SKM-1 (cell line): Measurements from ENCODE around the gene ZBTB11.
"Not testable (repeated sequence)": the region's sequence is repeated elsewhere in the genome, so short reads cannot be mapped to it uniquely, and the experiment has no call there.

Experiments
- DNase-seq: peaks from one replicate; lab custom pipeline; 2025; ENCODE audit not compliant: unreplicated experiment; lab: John Stamatoyannopoulos, UW

Gene ZBTB11

DNA sequence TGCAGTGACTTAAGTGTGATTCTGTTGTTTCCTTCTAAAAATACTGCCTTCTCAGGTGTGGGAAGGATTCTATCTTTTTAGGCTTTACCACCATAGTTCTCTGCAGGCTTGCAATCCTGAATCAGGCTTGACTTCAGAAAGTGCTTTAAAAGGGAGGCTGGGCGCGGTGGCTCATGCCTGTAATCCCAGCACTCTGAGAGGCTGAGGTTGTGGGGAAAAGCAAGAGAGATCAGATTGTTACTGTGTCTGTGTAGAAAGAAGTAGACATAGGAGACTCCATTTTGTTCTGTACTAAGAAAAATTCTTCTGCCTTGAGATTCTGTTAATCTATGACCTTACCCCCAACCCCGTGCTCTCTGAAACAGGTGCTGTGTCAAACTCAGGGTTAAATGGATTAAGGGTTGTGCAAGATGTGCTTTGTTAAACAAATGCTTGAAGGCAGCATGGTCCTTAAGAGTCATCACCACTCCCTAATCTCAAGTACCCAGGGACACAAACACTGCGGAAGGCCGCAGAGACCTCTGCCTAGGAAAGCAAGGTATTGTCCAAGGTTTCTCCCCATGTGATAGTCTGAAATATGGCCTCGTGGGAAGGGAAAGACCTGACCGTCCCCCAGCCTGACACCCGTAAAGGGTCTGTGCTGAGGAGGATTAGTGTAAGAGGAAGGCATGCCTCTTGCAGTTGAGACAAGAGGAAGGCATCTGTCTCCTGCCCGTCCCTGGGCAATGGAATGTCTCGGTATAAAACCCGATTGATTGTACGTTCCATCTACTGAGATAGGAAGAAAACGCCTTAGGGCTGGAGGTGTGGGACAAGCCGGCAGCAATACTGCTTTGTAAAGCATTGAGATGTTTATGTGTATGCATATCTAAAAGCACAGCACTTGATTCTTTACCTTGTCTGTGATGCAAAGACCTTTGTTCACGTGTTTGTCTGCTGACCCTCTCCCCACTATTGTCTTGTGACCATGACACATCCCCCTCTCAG lies 15.0 kb upstream of the ZBTB11 start:
- DNase-seq, result not testable (repeated sequence)

DNA sequence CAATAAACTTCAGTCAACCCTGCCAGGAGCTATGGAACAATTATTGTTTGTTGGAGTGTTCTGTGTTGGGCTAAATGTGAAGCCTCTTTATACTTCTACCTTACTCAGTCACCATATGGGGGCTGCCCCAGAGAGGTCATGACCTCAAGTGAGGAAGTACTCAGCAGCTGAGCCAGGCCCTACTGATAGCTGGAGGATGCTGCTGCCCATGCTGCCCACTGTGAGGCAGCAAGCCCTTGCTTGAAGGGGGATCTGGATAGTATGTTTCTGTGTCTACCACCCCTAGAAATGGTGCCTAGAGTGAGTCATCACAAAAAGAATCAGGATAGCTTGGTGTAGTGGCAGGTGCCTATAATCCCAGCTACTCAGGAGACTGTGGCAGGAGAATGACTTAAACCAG lies 14.0 kb upstream of the ZBTB11 start:
- no peak for DNase-seq

DNA sequence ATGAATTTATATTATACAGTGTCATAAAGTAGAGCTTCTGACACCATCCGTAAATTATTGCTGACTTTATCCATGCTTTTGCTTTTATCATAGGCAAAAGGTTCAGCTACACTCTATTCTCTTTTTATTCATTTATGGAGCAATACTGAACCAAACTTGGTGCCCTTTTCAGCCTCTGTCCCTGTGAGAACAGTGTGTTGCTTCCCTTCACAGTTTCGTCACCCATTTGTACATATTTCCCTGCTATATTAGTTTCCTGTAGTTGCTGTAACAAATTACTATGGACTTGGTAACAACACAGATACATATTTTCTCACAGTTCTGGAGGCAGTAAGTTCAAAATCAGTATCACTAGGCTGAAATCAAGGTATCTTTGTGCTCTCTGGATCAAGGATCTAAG lies 12.4 kb upstream of the ZBTB11 start:
- no peak for DNase-seq

DNA sequence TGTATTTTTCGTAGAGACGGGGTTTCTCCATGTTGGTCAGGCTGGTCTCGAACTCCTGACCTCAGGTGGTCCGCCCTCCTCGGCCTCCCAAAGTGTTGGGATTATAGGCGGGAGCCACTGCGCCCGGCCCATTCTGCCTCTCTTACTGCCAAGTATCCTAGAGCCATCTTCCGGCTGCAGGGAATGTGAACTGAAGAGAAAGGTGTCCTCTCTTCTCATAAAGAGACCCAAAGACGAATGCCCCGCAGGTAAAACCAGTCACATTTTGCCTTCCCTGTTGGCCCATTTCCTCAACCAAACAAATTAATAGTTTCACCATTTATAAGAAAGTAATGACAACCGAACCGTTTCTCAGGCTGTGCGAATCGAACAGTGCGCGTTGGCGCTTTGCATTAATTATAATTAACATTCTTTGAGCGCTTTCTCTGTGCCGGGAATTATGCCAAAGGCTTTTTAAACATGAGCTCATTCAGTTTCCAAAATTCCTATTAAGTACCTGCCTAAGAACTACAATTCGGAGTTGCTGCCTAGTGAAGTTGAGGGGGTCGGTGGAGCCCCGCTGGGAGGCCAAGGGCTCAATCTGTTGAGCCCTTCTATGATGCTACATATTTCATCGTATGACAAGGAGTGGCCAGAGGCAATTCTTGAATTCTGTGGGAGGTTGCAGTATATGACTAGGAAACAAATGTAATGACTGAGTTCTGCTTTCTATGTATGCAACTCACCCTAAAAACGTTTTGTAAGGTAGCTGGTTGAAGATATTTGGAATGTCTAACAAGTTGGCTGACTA lies 10.4 kb upstream of the ZBTB11 start:
- DNase-seq, result no peak

DNA sequence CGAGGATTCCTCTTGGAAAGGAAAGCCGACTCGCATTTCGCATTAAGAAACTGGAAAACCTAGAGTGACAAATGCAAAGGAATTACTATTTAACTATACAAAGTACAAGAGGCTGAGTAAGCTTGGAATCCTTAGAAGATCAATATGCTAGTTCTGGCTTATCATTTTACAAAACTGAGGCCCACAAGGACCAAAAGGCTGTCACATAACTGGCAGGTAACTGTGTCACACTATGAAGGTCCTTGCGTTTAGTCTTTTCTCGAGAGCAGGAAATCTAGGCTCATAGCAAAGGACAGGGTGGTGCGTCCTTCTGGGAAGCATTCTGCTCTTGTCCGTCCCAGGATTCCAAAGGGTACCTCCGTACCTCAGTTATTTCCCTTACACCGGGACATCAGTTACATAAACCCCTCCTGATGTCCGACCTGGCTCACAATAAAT lies 9.0 kb upstream of the ZBTB11 start:
- no peak for DNase-seq

DNA sequence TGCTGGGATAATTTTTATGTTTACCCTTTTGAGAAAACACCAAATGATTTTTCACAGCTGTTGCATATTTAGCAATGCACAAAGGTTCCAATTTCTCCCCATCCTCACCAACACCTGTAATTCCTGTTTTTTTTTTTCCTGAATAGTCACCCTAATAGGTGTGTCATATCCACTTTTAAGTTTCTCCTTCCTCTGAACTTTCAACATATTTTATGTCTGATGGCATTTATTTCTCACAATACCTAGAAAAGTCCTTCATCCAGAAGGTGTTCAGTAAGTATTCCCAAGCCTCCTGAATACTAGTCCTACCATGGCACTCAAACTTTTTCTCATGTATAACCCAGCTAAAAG lies 8.1 kb upstream of the ZBTB11 start:
- no peak for DNase-seq

DNA sequence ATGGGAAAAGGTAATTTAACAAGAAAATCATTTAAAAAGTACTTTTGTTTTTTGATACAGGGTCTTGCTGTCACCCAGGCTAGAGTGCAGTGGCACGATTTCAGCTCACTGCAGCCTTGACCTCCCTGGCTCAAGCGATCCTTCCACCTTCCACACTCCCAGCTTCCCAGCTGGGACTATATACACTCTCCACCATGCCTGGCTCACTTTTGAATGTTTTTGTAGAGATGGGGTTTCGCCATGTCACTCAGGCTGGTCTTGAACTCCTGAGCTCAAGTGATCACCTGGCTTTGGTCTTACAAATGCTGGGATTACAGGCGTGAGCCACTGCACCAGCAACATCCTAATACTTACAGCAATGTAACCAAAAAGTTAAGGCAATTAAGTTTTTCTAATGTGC lies 3.5 kb upstream of the ZBTB11 start:
- no peak for DNase-seq

DNA sequence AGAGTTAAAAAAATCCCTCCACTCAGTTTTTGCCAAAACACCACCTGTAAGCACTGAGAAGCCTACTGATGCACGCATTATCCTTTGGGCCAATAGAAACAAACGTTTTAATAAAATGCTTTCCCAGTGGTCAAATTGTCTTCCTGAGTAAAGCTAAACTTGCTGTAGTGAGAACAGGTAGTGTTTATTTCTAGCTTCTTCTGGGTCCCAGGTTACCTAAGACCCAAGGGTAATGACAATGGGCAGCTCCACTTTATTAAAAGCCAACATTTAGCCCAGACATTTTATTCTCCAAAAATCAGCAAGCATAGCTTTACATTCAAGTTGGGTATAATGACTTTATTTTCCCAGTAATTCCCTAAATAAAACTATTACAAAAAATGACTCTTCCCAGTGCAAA lies 1.9 kb upstream of the ZBTB11 start:
- not testable (repeated sequence) for DNase-seq

DNA sequence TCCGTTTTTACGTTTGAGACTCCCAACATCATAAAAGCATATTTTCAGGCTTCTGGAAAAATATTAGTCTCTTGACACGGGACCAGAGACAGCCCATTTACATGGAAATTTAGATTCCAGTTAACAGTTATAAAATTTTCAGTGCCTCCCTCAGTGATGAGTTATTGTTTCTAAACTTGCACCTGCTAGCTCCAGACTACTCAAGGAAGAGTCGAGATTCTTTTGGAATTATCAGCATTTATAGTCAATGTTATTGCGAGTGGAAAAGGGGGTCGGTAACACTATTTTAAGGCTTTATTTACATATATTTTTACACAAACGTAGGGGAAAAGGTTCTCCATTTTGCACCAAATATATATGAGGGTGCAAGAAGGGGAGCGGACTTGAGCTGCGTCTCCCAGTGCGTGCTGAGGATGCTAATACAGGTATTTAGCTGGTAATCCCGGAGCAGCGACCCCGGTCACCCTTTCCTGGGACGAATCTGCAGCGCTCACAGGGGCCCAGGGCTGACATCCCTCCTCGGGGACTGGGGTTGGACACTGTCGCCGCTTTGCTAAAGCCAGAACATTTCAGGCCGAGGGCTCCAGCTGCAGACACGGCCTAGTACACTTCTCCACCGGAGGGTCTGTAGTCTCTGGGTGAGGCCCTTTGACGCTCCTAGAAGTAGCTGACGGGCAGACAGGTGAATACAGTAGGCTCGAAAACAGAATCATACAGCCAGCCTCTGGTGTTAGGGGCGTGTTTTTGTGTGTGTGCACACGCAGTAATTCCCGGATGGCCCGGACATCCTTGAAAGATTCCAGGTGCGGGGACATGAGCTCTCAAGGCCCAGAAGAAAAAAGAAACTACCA lies 729 bp upstream of the ZBTB11 start:
- no peak for DNase-seq

DNA sequence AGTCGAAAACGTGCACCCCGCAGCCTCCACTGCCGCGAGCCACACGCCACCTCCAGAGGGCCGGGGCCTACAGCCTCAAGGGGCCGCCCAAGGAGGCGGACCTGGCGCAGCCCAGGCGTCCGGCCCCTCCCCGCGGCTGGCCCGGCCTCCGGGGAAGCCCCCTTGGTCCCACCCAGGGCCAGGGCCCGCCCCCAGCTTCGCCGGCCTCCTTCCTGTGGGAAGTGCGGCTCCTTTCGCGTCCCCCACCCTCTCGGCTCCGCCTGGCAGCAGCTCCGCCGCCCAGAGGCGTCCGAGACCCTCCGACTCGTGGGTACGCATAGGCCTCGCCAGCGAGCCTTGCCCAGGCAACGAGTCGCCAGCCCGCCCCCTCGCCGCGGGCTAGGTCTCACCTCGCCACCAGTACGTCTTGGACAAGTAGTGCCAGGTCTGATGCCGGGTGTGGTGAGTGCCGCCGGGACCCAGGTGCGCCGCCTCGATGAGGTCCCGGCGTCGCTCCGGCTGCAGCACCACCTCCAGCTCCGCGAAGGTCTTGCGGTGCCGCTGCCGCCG lies 642 bp downstream of the ZBTB11 start:
- no peak for DNase-seq

DNA sequence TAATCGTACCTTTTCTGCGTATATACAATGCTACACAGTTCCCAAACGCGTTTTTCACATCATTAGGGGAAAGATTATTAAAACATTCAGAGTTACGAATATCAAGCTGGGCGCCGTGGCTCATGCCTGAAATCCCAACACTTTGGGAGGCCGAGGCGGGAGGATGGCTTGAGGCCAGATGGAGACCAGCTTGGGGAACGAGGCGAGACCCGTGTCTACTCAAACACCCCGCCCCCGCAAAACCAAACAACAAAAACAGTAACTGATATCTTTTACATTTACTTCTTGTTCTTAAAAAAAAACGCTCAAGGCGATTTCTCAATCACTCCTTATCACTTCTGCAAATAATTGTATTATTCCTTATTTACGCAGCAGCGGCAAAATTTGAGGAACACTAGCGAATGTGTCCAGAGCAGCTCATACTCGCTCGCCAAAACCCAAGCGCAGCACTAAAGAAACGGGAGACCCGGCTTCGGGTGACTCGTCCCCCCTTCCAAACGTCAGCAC lies 1.2 kb downstream of the ZBTB11 start:
- no peak for DNase-seq

DNA sequence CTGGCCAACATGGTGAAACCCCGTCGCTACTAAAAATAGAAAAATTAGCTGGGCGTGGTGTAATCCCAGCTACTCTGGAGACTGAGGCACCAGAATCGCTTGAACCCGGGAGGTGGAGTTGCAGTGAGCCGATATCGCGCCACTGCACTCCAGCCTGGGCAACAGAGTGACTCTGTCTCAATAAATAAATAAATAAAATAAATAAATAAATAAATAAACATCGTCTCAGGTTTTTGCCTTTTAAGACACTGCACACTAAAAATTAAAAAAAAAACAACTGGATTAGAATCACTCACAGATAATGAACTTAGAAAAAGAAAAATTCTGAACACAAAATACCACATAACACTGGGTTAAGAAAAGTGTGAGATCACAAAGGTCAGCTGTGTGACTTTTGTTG lies 2.4 kb downstream of the ZBTB11 start:
- DNase-seq, result no peak

DNA sequence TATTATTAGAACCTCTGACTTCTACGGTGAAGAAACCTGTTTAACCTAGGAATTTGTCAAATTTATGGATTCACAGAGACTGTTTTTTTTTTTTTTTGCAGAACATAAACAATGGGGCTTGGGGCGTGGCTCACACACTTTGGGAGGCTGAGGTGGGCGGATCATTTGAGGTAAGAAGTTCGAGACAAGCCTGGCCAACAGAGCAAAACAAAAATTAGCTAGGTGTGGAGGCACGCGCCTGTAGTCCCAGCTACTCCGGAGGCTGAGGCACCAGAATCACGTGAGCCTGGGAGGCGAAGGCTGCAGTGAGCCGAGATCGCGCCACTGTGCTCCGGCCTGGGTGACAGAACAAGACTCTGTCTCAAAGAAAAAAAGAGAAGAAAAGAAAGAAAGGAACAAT lies 3.0 kb downstream of the ZBTB11 start:
- no peak for DNase-seq

DNA sequence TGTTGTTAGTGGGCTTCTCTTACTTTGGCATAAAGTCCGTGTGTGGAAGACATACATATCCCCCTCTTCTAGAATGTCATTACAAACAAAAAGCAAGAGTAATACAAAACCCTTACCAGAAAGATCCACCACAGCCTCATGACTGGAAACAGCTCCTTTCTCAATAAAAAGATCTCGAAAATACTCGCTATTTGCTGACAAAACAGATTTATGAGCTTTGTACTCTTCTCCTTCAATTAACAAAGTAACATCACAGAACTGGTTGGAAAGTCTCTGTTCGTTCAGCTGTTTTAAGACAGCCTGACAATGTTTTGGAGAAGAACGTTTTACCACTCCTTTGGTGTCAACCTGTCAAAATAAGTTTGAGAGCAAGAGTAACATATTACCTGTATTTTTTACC lies 5.9 kb downstream of the ZBTB11 start:
- DNase-seq, result no peak

DNA sequence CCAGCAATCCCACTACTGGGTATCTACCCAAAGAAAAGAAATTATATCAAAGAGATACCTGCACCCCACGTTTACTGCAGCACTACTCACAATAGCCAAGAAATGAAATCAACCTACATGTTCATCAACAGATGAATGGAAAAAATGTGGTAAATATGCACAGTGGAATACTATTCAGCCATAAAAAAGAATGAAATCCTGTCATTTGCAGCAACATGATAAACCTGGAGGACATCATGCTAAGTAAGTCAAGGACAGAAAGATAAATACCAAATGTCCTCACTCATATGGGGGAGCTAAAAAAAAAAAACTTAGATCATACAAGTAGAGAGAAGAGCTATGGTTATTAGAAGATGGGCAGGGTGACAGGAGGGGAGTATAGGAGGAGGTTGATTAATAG lies 9.1 kb downstream of the ZBTB11 start:
- no peak for DNase-seq

DNA sequence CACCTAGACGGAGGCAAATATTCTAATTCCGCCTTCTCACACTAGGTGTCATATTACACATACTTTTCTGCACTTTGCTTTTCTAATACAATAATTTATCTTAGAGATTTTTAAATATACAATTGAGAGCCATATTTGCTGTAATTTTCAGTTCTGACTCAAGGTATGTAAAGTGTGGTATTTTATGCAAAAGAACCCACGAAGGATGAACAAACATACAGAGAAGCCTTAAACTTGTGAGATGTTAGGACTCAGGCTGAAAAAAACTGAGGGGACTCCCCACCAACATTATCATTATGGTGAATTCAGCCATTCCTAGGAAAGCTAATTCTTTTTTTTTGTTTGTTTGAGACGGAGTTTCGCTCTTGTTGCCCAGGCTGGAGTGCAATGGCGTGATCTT lies 9.6 kb downstream of the ZBTB11 start:
- DNase-seq, result no peak

DNA sequence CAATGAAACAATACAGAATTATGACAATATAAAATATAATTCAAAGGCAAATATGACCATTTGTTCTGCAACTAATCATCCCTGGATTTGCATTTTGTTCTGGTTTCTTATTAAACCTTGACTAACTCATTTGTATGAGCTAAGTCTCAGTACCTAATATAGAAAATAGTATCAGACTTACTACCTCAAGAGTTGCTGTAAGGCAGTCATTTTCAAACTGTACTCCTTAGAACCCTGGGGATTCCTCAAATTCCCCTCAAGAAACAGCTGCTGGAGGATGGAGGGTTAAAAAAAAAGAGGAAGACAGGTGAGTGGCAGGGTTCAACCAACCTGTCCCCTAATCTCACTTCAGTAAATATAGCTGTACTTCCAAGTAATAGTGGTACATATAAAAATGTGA lies 11.1 kb downstream of the ZBTB11 start:
- no peak for DNase-seq

DNA sequence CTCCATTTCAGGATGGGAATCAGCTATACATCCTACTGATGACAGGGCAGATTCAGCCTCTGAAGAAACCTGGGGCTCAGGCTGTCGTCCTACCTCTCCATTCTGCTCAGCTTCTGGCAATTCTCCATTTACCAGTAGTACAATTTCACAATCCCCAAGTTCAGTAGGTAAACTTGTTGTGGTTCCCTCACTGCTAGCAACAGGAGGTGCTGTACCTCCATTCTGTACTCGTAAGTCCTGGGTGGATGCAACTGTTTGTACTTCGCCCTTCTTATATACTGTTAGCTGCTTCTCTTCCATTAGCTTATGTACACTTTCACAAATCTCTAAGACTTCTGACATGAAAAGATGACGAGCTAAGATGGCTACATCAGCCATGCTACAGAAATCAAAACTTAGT lies 11.6 kb downstream of the ZBTB11 start:
- DNase-seq, result no peak

DNA sequence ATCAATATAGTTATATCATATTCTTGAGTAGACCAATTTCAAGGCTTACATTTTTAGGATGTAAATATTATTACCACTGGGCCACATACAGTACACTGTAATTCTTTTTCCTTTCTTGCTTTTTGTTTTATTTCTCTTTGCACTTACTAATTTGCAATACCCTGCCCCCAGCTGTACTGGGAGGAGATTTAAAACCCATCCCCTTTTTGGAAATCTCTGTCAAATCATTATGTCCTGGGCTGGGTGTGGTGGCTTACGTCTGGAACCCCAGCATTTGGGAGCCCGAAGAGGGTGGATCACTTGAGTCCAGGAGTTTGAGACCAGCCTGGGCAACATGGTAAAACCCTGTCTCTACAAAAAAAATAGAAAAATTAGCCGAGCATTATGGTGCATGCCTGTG lies 16.2 kb downstream of the ZBTB11 start:
- no peak for DNase-seq

DNA sequence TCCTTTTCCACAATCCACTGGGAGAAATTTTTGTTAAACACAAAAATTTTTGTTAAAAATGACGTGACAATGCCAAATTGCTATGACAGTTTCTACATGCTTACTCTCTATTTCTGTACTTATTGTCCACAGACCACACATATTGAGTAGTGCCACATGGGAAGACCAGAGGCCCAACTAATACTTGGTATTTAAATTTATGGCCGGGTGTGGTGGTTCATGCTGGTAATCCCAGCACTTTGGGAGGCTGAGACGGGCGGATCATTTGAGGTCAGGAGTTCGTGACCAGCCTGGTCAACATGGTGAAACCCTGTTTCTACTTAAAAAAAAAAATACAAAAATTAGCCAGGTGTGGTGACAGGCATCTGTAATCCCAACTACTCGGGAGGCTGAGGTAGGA lies 20.3 kb downstream of the ZBTB11 start:
- DNase-seq, result no peak

DNA sequence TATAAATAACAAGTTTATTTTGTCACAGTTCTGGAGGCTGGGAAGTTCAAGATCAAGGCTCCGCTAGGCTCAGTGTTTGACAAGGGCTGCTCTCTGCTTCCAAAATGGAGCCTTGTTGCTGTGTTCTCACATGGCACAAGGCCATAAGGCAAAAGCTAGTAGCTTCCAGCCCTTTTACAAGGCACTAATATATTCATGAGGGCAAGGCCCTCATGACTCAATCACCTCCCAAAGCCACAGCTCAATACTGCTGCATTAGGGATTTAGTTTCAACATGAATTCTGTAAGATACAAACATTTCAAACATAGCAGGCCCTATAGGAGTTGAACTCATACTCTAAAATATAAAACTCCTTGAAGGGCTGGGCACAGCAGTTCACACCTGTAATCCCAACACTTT lies 30.2 kb downstream of the ZBTB11 start:
- DNase-seq, result no peak
